Measurements from ENCODE around the gene FLRT1. TPM values are rescaled to one million over a fixed set of nuclear protein-coding genes. Genes with fewer than 3 reads are reported as not detected.

The FLRT1 gene
- total RNA-seq, 1 experiment from 2014 or later: 0.31 TPM

DNA sequence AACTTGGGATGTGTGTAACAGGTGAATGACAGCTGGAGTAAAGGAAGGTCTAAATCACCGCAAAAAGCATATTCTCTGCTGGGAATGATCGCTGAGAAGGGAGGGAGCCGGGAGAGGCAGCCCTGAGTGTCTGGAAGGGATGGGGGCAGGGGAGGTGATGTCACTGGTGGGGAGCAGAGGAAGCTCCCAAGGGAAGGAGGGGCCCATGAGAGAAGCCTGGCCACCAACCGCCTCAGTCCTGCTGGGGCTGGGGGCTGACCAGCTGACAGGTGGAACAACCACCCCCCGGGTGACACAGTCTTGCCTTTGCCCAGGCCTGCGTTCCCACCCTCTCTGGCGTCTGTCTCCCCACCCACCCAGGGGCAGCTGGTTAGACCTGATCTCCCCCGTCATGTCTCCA lies 6.0 kb upstream of the FLRT1 start:
- Histone ChIP-seq H2BK5ac (ENCODE audit: insufficient read length, low read length) (no peak overlapping the region), H2BK12ac (ENCODE audit: insufficient read length, low read depth, low read length) (no peak overlapping the region), H3K4ac (ENCODE audit: low read depth, low read length) (no peak overlapping the region), H4K20me1 (ENCODE audit: control insufficient read depth, insufficient read depth, insufficient read length) (no peaks in the 10 kb centered on the region), H3K9ac (ENCODE audit: extremely low read depth, insufficient read length, low read length) (no peak overlapping the region), H3K4me2 (ENCODE audit: insufficient read depth, insufficient read length, low read length) (no peak overlapping the region), H3K27me3 (ENCODE audit: insufficient read depth, low read length) (peaks cover 17% of the 10 kb centered on the region; the same call in 1 of the 2 replicates), H3K27ac (ENCODE audit: insufficient read length, low read depth, low read length) (no peak overlapping the region), H3K14ac (ENCODE audit: insufficient read depth, low read length) (no peak overlapping the region), H3K56ac (ENCODE audit: insufficient read length, low read depth, low read length) (no peak overlapping the region), H4K5ac (ENCODE audit: insufficient read length, low read depth, low read length) (no peak overlapping the region), H3T11ph (ENCODE audit: low read length) (no peak overlapping the region), H4K91ac (ENCODE audit: insufficient read length, low read depth, low read length) (no peak overlapping the region), H3K23ac (ENCODE audit: insufficient read length, low read depth, low read length) (no peak overlapping the region), H3K4me1 (ENCODE audit: insufficient read depth, low read length) (no peaks in the 10 kb centered on the region; the same call in 1 of the 2 replicates), H3K79me2 (ENCODE audit: insufficient read depth, low read length) (no peaks in the 10 kb centered on the region), H2AK5ac (ENCODE audit: insufficient read length, low read length) (no peak overlapping the region), H4K8ac (replicated peaks; ENCODE audit: insufficient read length, low read depth, low read length) (no peak overlapping the region), H3K23me2 (ENCODE audit: insufficient read length, low read depth, low read length, poor library complexity, severe bottlenecking) (no peaks in the 10 kb centered on the region), H2BK120ac (ENCODE audit: low read depth, low read length, poor library complexity, severe bottlenecking) (no peak overlapping the region), H3K79me1 (ENCODE audit: insufficient read depth, low read depth, low read length, poor library complexity, severe bottlenecking) (no peaks in the 10 kb centered on the region), H2BK15ac (ENCODE audit: low read depth, low read length) (no peak overlapping the region), H3K9me3 (ENCODE audit: control insufficient read depth, low read depth, low read length) (no peaks in the 10 kb centered on the region), H3K18ac (ENCODE audit: insufficient read length, low read depth, low read length) (no peak overlapping the region), H2BK20ac (ENCODE audit: low read depth, low read length, poor library complexity, severe bottlenecking) (no peak overlapping the region), H2AFZ (ENCODE audit: low read length) (no peak overlapping the region)
- H3K36me3 Mint-ChIP-seq (ENCODE audit: insufficient read depth in 1 of 3, low read depth in 3 of 3): no peaks in the 10 kb centered on the region; a peak in 3 of 7 replicates
- peaks cover 72% of the 10 kb centered on the region for H3K27me3 Mint-ChIP-seq (ENCODE audit: low read depth)
- H3K9me3 Mint-ChIP-seq: no peaks in the 10 kb centered on the region
- H3K4me1 Mint-ChIP-seq: peaks cover 38 to 49% of the 10 kb centered on the region in 2 experiments
- no peak for DNase-seq
- H3K4me3 Mint-ChIP-seq: peak overlapping the region in 1 of 2 experiments; percentile 58; a peak in 2 of 5 replicates
- H3K27ac Mint-ChIP-seq: no peak overlapping the region
- TF ChIP-seq, protein P1, sequence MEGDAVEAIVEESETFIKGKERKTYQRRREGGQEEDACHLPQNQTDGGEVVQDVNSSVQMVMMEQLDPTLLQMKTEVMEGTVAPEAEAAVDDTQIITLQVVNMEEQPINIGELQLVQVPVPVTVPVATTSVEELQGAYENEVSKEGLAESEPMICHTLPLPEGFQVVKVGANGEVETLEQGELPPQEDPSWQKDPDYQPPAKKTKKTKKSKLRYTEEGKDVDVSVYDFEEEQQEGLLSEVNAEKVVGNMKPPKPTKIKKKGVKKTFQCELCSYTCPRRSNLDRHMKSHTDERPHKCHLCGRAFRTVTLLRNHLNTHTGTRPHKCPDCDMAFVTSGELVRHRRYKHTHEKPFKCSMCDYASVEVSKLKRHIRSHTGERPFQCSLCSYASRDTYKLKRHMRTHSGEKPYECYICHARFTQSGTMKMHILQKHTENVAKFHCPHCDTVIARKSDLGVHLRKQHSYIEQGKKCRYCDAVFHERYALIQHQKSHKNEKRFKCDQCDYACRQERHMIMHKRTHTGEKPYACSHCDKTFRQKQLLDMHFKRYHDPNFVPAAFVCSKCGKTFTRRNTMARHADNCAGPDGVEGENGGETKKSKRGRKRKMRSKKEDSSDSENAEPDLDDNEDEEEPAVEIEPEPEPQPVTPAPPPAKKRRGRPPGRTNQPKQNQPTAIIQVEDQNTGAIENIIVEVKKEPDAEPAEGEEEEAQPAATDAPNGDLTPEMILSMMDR (conservative IDR thresholded peaks at IDR 0.05): no peak
- WGBS (ENCODE audit: extremely low coverage, insufficient read length, low lambda C conversion rate): no CpG with 5 or more reads among the region's 8 CpGs

Data from H9 (cell line).